NCI-H2196 (cell line): ENCODE data around the gene SENP1.

Experiments used
- DNase-seq: peaks from one replicate; lab custom pipeline; 2025; ENCODE audit not compliant: unreplicated experiment; lab: John Stamatoyannopoulos, UW

The SENP1 gene

GRCh38 chr12:48037267-48037915 lies 68.5 kb downstream of the SENP1 start:
- DNase-seq, result no peak

DNA sequence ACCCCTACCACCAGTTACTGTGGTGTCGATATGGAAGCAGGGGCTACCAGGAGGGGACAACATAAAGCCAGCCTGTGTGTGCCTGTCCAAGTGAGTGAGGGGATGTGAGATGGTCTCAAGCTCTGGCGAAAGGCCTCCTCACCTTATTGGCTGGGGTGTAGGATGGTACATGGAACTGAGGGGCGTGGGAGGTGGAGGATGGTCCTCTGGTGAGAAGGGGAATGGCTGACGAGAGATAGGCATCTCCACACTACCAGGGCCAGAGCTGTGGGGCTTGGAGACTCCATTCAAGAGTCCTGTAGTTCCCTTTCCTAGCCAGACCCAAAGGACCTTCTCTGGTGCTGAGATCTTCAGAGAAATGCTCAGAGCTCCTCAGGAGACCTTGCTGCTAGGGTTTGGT lies 69.1 kb downstream of the SENP1 start:
- DNase-seq, result no peak

GRCh38 chr12:48034835-48035805 lies 70.8 kb downstream of the SENP1 start:
- DNase-seq, result no peak

DNA sequence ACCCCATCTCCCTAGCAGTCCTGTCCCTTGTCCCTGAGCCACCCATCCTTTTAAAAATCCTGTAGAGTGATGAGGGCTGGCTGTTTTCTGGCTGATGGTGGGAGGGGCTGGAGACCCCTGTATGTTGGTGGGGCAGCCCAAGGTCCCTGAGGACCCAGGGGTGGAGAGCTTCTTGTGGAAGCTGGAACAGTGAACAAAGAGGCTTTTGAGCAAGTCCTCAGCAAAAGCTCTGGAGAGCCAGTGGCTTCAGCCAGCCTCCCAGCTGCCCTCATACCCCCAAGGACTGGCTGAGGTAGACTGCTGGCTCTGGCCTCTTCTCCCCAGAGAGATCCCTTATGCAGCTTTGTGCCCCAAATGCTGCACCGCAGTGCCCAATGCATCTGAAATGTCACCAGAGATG lies 72.4 kb downstream of the SENP1 start:
- DNase-seq, result no peak

- DNase-seq, result no peak
These were observed 73.3 kb downstream of the SENP1 start for GRCh38 chr12:48032597-48032996.

- no peak for DNase-seq
These were observed 74.5 kb downstream of the SENP1 start for GRCh38 chr12:48031135-48031960.

DNA sequence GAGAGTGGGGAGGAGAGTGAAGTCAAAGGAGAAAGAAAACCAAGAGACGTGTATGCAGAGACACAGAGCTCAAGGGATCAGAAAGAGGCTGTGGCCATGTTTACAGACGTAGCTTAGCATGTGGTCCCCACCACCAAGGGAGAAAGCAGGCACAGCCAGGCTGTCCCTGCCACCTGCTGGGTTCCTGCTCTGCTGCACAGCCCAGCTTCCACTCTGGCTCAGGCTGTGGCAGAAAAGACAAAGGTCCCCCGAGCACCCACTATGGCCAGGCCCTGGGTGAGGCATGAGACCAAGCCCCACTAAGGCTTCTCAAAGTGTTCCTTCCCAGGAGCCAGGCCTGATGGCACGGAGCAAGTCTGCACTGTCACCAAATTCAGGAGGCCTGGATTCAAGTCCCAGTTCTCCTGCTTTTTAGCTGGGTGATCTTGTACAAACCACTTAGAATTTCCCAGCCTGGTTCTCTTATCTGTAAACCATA lies 75.7 kb downstream of the SENP1 start:
- no peak for DNase-seq

GRCh38 chr12:48029491-48030172 lies 76.2 kb downstream of the SENP1 start:
- DNase-seq, result no peak

DNA sequence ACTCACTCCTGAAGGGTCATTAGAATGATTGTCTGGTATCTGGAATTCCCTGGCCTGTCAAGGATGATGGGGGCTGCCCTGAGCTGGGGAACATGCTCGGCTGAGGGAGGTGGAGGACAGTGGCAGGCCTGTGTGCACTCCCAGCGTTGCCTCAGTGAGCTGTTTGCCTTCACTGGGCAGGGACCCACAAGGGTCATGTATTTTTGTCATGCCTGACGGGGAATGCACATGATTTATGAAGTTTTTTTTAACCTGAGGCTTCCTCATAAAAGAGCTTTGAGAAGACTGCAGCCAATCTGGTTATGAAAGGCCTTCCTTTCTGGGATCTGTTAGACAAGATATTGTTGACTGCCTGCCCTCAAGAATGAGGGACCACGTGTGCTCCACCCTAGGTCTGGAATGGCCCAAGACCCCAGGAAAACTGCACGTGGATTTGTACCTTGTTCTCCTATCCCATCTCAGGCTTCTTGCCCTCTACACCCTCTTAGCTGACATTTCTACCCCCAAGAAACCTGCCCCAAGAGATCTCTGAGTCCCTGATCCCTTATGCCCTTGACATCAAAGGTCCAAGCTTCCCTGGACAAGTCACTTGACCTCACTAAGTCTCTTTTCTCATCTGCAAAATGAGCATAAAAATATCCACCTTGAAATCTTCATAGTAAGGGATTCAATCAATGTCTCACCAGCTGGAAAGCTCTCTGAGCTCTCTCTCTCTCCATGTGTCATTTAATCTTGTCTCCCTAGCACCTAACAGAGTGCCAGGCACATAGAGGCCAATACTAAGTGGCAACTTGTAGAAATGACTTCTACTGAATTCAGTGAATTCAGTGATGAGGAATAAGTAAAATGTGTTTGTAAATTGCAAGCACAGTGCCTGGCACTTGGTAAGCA lies 77.1 kb downstream of the SENP1 start:
- DNase-seq, result no peak

DNA sequence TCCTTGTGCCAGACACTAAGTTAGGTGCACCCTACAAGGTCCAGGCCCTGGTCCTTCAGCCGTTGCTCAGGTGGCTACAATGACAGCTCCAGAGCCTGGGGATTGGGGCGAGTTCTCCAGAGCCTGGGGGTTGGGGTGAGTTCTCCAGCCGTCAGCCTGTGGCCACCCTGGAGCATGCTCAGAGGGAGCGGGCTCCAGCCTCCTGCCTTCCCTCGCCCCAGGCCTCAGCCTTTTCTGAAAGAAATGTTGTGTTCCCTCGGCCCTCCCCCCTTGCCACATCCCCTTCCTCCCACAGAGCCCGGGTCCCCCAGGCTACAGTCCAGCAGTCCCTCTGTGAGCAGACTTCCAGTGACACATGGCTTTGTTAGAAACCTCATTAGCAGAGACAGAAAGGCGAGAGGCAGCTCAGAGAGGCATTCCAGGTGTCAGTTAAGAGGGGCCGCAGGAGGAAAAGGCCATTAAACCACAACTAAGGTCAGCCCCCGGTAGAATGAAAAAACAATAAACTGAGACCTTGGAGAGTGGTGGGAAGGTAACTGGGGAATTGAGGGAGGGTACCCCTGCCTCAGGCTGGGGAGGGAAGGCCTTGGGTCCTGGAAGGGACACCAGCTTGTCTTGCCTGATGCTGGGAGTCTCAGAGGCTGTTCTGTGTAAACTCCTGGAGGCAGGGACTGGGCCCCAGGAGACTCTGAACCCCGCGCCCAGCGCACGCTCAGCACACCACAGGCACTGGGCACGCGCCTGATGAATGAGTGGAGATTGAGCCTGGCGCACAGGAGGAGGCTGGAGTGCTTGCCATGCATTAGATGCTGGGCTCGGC lies 78.5 kb downstream of the SENP1 start:
- DNase-seq, result no peak

- no peak for DNase-seq
These were observed 79.6 kb downstream of the SENP1 start for GRCh38 chr12:48026060-48026827.

DNA sequence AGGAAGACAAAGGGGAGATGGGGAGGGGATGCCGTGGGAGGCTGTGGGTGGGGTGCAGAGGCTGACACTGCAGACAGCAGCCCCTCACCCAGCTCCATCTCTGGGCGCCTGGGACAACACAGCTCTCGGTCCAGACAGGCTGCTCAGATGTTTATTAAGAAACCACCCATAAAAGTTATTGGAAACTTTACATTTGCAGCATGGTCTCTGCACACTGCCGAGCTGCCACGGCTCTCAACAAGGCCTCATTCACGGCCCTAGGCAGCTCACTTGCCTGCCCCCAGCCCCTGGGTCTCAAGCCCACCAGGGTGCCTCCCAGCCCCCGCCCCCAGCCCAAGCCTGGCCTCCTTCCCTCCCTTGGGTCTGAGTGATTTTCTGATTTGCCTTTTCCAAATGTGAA lies 80.6 kb downstream of the SENP1 start:
- DNase-seq, result no peak

- DNase-seq, result no peak
These were observed 81.1 kb downstream of the SENP1 start for GRCh38 chr12:48024735-48025134.

- DNase-seq, result peak; percentile 35
These were observed 82.5 kb downstream of the SENP1 start for GRCh38 chr12:48023386-48023785.

- DNase-seq, result no peak
These were observed 83.0 kb downstream of the SENP1 start for GRCh38 chr12:48022676-48023385.

- no peak for DNase-seq
These were observed 83.7 kb downstream of the SENP1 start for GRCh38 chr12:48022180-48022521.

- DNase-seq, result peak; percentile 84
These were observed 84.2 kb downstream of the SENP1 start for GRCh38 chr12:48021485-48022179.
